Bone marrow (tissue), 2 donors: ENCODE results near the gene SYNJ1.
"Not testable (repeated sequence)": the region's sequence is repeated elsewhere in the genome, so short reads cannot be mapped to it uniquely, and the experiment has no call there.

Experiments
- DNase-seq, 2 donors: peaks; one replicate each; lab custom pipeline; 2025; lab: John Stamatoyannopoulos, UW

SYNJ1 gene

DNA sequence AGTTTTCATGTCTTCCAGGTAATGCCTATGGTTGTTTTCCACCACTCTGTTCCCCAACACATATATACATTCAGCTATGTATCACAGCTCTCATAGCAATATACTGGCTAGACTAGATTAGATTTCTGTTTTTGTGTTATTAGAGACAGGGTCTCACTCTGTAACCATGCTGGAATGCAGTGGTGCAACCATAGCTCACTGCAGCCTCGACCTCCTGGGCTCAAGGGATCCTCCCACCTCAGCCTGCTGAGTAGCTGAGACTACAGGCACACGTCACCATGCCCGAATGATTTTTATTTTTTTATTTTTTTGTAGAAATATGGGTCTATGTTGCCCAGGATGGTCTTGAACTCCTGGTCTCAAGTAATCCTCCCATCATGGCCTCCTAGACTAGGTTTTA, 37.7 kb downstream of the SYNJ1 start:
- DNase-seq, result no peak

DNA sequence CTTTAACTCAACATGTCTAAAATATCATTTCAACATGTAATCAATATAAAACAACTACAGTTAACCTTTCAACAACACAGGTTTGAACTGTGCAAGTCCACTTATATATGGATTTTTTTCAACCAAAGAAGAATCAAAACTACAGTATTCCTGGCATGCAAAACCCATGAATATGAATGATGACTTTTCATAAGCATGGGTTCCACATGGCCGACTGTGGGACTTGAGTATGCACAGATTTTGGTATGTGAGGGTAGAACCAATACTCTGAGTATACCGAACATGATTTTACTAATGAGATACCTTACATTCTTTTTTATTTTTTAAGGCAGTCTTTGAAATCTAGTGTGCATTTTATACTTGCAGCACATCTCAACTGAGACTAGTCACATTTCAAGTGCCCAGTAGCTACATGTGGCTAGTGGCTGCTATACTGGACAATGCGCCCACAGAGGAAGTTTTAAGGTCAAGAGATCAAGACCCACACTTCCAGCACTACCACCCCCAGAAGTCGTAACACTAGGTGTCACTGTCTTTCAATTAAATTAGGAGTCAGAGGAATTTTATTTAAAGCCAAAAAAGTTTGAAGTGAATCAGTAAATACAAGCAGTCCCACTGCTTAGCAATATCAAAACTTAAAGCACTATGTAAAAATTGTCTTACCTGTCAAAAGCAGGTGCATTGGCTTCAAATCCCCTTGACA, 40.0 kb downstream of the SYNJ1 start:
- no peak for DNase-seq

GRCh38 chr21:32682696-32683474, 44.9 kb downstream of the SYNJ1 start:
- DNase-seq, result no peak

DNA sequence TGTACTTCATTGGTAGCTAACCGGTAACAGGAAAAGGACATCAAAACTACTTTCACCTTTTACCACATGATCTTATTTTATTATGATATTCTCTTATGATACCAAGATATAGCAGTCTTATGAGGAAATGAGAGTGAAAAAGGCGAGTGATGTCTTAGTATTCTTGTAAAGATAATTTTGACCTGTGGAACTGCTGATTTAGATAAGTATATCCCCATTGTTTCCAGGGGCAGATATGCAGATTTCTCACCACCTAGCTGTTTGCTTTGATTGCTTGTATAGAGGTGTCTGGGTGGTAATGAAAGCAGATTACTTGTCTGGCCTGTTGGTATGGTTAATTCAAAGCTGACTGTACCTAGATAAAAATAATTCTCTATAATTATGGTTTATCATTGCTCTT, 53.1 kb downstream of the SYNJ1 start:
- DNase-seq, result no peak

GRCh38 chr21:32674038-32674437, 53.8 kb downstream of the SYNJ1 start:
- no peak for DNase-seq

DNA sequence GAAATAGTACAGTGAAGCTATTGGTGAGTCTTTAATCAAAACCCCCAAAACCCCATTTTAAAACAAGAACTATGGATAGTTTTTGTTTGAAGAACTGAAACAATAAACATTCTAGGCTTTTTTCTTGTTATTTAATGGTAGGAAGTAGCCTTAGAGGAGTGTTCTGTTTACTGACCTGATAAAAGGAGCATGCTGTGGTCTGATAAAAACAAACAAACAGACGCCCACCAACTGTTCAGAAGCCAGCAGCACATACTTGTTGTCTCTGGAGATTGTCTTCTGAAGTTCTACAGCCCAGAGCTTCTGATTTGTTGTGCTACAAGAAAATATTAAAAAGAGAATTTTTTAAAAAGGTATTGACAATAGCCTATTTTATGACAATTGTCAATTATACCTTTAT, 61.6 kb downstream of the SYNJ1 start:
- no peak for DNase-seq

- not testable (repeated sequence) for DNase-seq
Measured at GRCh38 chr21:32664095-32664494, 63.7 kb downstream of the SYNJ1 start.

GRCh38 chr21:32661981-32662380, 65.8 kb downstream of the SYNJ1 start:
- DNase-seq, result not testable (repeated sequence)

GRCh38 chr21:32661026-32661782, 66.6 kb downstream of the SYNJ1 start:
- DNase-seq, result not testable (repeated sequence)

DNA sequence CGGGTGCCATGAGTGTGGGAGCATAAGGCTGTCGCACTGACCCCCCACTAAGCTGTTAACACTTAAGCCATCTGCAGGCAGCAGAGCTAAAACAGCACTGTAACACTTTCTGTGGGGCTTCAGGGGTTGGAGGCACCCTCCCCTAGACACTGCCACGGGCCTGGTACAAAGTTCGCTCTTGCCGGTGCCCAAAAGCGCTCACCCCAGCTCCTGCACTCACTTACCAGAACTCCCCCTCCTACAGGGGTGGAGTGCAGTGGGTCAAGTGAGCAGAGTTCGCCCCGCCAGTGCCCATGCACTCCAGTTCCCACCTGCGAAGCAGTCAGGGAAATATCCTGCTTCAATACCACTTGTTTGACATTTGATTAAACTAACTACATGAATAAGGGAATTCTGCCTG, 69.3 kb downstream of the SYNJ1 start:
- no peak for DNase-seq

DNA sequence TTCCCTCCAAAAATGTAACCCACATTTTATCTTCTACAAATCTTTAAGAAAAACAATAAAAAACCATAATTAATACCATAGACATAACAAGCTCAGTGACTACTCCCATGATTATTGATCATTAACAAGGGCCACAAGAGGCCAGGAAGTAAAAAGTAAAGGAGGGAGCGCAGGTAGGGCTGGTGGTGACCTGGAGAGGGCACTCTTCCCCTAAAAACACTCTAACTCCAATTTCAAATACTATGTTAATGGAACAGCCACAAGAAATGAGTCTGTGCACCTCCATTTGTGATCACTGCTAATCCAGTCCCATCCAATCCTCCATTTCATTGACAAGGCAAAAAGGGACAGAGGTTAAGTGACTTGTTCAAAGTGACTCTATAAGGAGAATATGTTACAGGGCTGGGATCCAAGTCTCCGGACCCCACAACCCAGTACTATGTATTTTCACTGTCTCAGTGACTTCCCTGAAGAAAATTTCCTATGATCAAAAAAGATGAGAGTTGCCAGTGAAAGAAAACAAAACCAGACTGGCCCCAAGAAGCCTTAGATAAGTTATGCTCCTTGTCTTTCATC, 74.4 kb downstream of the SYNJ1 start:
- DNase-seq, result no peak

- no peak for DNase-seq
Measured at GRCh38 chr21:32648165-32648564, 79.6 kb downstream of the SYNJ1 start.

DNA sequence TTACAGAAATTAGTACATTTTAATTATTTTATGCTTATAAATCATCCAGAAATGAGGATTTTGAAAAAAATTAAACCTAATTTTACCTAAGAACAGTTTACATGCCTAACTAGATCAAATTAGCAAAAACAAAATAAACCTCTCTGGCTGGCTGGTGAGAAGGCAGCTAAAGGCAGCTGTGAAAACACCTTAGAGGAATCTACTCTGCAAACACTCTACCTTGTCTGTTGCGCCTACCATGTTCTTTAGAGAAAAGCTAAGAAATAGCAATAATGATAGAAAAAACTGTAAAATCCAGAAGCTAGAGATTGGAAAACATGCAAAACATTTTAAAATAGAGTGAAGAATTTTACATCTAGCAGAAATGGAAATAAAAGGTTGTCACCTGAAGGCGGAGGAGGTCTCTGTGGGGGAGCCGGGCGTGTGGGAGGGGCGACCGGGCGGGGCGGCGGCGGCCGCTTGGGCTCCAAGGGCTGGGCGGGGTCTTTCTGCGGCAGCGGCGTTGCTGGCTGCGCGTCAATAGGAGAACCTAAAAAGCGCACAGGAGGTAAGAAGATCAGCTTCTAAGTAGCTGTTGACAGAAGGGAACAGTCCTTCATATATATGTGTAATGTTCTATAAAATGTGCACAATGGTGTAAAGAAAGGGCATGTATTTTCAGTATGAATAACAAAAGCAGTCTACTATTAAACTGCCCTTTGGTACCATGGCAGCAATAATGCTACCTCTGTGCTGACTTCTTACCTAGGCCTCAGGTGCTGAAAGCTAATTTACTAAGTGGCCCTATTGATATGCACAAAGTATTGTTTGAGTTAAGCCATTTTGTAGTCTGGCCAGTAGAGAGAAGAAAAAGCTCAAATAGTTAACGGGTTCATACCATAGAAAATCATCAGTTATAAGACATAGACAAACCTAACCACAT, 82.3 kb downstream of the SYNJ1 start:
- DNase-seq, result no peak

DNA sequence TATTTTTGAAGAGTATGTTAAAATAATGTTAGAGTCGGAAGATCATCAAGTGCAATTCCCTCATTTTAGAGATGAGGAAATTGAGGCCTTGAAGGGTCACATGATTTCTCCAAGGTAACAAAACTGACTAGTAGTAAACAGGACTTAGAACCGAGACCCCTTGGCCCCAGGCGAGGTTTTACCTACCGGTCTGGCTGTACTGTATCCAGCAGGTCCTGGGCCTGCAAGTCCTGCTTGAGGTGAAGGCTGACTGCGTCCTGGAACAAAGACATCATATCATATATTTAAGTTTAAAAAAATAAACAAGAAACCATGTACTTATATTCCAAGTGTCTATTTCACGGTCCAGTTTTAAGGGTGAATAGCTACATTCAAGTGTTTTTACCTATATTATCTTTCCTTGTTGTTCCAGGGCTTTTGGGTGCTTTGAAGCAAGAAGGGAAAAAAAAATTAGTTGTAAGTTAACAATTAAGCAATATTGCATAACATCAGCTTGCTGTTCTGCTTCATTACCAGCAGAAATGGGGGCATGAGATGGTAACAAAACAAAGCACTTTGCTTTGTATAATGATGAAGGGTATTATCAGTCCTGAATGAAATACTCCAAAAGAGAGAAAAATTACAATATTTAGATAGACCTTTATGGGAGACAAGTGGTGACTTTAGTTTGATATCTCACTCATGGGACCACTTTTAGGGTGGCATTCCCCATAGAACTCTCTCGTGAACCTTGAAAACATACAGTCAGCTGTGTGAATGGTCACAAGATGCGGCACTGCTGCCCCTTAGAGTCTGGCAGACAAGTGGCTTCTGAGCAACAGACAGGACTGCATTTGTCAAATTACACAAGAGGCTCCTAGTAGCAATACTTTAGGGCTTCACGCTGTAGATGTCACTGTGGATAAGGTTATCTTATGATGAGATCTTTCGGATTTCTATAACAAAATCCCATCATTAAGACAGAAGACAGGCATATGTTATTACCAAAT, 85.8 kb downstream of the SYNJ1 start:
- DNase-seq, result no peak

GRCh38 chr21:32626621-32627196, 101.1 kb downstream of the SYNJ1 start:
- DNase-seq, result no peak

GRCh38 chr21:32618218-32618617, 109.6 kb downstream of the SYNJ1 start:
- DNase-seq, result not testable (repeated sequence)

DNA sequence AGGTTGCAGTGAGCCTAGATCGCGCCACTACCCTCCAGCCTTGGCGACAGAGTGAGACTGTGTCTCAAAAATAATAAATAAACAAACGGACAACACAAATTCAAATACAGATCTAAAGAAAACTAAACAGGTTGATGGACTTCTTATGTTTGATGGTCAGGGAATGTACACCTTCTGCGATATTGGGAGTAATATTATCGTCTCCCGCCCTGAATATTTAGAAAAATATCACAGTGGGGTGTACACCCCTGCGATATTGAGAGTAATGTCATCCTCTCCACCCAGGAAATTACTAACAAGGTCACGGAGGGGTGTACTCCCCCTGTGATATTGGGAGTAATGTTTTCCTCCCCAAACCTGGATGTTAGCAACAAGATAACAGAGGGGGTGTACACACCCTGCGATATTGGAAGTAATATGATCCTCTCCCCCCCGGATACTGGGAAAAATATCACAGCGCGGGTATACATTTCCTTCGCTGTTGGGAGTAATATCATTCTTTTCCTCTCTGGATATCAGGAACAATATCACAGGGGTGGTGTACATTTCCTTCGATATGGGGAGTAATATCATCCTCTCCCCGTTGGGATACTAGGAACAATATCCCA, 114.3 kb downstream of the SYNJ1 start:
- DNase-seq, result no peak

GRCh38 chr21:32612999-32613337, 114.8 kb downstream of the SYNJ1 start:
- no peak for DNase-seq
